Fibroblast of lung (primary cell): ENCODE measurements around the gene KBTBD13. TPM values are rescaled to one million over a fixed set of nuclear protein-coding genes. Genes with fewer than 3 reads are reported as not detected.

Source experiments
- DNase-seq, 2 donors: peaks; one replicate each; pipeline versions ENCODE4 v3.0.0 to v3.0.0-alpha.2; 2010; ENCODE audit warnings: low read depth in 2 of 2
- H2AFZ ChIP-seq: 2 replicates; pipeline ENCODE4 v1.5.1; 2012; ENCODE audit warnings: low read length, control low read depth, inconsistent platforms
- H3K27ac ChIP-seq: 2 replicates; pipeline ENCODE4 v1.5.1; 2011; ENCODE audit warnings: low read length, control low read depth; ENCODE audit not compliant: insufficient read depth
- H3K27me3 ChIP-seq: 2 replicates; pipeline ENCODE4 v1.5.1; 2011; ENCODE audit warnings: mild to moderate bottlenecking, low read length; ENCODE audit not compliant: control insufficient read depth, insufficient read depth
- H3K36me3 ChIP-seq: 2 replicates; pipeline ENCODE4 v1.5.1; 2011; ENCODE audit warnings: low read length; ENCODE audit not compliant: control insufficient read depth, insufficient read depth
- H3K4me1 ChIP-seq: 2 replicates; pipeline ENCODE4 v1.5.1; 2011; ENCODE audit warnings: low read length; ENCODE audit not compliant: control insufficient read depth, insufficient read depth; ENCODE audit errors: extremely low read depth
- H3K4me2 ChIP-seq: 2 replicates; pipeline ENCODE4 v1.5.1; 2011; ENCODE audit warnings: low read length, control low read depth; ENCODE audit not compliant: insufficient read depth; ENCODE audit errors: extremely low read depth
- H3K4me3 ChIP-seq, 4 experiments: fragments of 200-600 bp in 1 of 4; sonication (generic) in 1 of 4; replicated peaks in 1 of 4; 2 replicates each; pipeline ENCODE4 v1.5.1; 2011 to 2016; ENCODE audit warnings: low read length in 4 of 4, low read depth in 3 of 4, mild to moderate bottlenecking in 3 of 4, control low read depth in 2 of 4, inconsistent platforms in 1 of 4, mixed read lengths in 1 of 4; ENCODE audit not compliant: insufficient read depth in 1 of 4; ENCODE audit errors: control extremely low read depth in 1 of 4
- H3K79me2 ChIP-seq: 2 replicates; pipeline ENCODE4 v1.5.1; 2012; ENCODE audit warnings: mild to moderate bottlenecking, low read length, inconsistent platforms; ENCODE audit not compliant: control insufficient read depth, insufficient read depth
- H3K9ac ChIP-seq: 2 replicates; pipeline ENCODE4 v1.5.1; 2011; ENCODE audit warnings: mild to moderate bottlenecking, low read length, control low read depth; ENCODE audit not compliant: insufficient read depth
- H3K9me3 ChIP-seq: 2 replicates; pipeline ENCODE4 v1.5.1; 2012; ENCODE audit warnings: low read depth, low read length; ENCODE audit not compliant: control insufficient read depth, insufficient read depth
- H4K20me1 ChIP-seq: 2 replicates; pipeline ENCODE4 v1.5.1; 2011; ENCODE audit warnings: low read length; ENCODE audit not compliant: control insufficient read depth, insufficient read depth; ENCODE audit errors: extremely low read depth
- EZH2 ChIP-seq: IDR thresholded peaks from 2 replicates; pipeline ENCODE4 v1.5.1; 2012; ENCODE audit warnings: low read length, control low read depth, mild to moderate bottlenecking; ENCODE audit errors: missing control alignments
- polyA plus RNA-seq, 2 donors: library from polyadenylated mRNA; depleted of rRNA in 1 of 2; stranded (reverse) in 1 of 2; unstranded in 1 of 2; fragments of >200 nt; gene quantifications; 2 replicates each; pipeline ENCODE4 v1.2.1, GENCODE V29; 2011 to 2012; ENCODE audit warnings: missing spikeins in 1 of 2
- total RNA-seq: library from RNA; depleted of rRNA; stranded (reverse); fragments of >200 nt; gene quantifications from 2 replicates; pipeline ENCODE4 v1.2.1, GENCODE V29; 2014
- TF ChIP-seq, protein P1 (sequence below), 2 donors: IDR thresholded peaks in 1 of 2; conservative IDR thresholded peaks in 1 of 2; 1 replicate in 1 of 2; 2 replicates in 1 of 2; pipeline ENCODE4 v1.5.1; 2011 to 2012; ENCODE audit warnings: low read length in 2 of 2, control low read depth in 1 of 2, inconsistent platforms in 1 of 2, low read depth in 1 of 2, mild to moderate bottlenecking in 1 of 2

The KBTBD13 gene
- total and polyA plus RNA-seq, 2 donors (not counting 1 experiment from before 2014, with no cell fraction given): 0.02 TPM; not detected in 1

DNA sequence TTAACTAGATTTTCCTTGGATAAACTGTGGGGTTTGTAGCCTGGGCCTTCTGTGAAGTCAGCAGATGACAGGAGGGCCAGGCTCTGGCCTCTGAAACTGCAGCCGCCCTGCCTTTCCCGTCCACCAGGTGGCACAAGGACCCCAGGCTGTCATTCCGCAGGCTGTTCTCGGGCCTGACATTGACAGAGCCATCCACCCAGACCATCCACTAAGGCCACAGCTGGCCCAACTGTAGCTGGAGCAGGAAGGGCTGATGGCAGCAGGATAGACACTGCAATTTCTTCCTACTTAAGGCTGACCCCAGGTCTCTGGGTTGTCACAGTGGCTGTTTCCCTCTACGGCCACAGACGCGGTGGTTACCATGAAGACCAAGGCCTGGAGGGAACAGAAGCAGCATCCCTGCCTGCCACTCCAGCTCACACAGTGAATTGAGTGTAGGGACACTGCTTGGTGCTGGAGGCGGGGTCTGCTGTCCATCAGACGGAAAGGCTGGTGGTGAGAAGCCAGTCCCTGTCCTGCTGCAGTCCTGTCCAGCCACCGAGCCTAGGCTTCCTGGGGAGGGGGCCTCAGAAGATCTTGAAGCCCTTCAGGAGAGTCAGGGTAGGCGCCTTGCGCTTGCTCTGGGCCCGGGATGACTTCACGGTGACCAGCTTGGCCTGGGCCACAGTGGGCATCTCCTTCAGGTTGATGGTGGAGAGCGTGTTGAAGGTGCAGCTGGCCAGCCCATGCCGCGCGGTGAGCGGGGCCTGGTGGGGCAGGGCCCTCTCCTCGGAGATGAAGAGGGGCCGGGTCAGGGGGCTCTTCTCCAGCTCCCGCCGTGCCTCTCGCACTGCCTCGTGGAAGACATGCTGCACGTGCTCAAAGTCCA, 22.0 kb upstream of the KBTBD13 start:
- peak; percentile 36 to 73 for DNase-seq

GRCh38 chr15:65055201-65055870, 21.2 kb upstream of the KBTBD13 start:
- Histone ChIP-seq H3K9ac (no peak overlapping the region), H3K27ac (no peak overlapping the region), H2AFZ (no peak overlapping the region), H3K4me1 (peaks cover 22% of the 10 kb centered on the region), H3K79me2 (no peaks in the 10 kb centered on the region), H3K4me3 (no peak overlapping the region), H3K36me3 (peaks cover 2% of the 10 kb centered on the region), H3K9me3 (no peaks in the 10 kb centered on the region), H3K4me2 (no peak overlapping the region), H3K27me3 (no peaks in the 10 kb centered on the region), H4K20me1 (no peaks in the 10 kb centered on the region)
- TF ChIP-seq EZH2: no peak
- TF ChIP-seq, protein P1, sequence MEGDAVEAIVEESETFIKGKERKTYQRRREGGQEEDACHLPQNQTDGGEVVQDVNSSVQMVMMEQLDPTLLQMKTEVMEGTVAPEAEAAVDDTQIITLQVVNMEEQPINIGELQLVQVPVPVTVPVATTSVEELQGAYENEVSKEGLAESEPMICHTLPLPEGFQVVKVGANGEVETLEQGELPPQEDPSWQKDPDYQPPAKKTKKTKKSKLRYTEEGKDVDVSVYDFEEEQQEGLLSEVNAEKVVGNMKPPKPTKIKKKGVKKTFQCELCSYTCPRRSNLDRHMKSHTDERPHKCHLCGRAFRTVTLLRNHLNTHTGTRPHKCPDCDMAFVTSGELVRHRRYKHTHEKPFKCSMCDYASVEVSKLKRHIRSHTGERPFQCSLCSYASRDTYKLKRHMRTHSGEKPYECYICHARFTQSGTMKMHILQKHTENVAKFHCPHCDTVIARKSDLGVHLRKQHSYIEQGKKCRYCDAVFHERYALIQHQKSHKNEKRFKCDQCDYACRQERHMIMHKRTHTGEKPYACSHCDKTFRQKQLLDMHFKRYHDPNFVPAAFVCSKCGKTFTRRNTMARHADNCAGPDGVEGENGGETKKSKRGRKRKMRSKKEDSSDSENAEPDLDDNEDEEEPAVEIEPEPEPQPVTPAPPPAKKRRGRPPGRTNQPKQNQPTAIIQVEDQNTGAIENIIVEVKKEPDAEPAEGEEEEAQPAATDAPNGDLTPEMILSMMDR (conservative IDR thresholded peaks at IDR 0.05 in 1 of 2, IDR thresholded peaks at IDR 0.05 in 1 of 2; ENCODE audit: low read depth in 1 of 2, low read length in 2 of 2): no peak
- DNase-seq: peak; percentile 52 to 62

More for the DNA sequence above, 22.0 kb upstream of the KBTBD13 start:
- no peak overlapping the region for H3K27ac ChIP-seq
- no peaks in the 10 kb centered on the region for H4K20me1 ChIP-seq
- H3K79me2 ChIP-seq: no peaks in the 10 kb centered on the region
- no peak overlapping the region for H2AFZ ChIP-seq
- H3K9ac ChIP-seq: no peak overlapping the region
- TF ChIP-seq, protein P1 (conservative IDR thresholded peaks at IDR 0.05 in 1 of 2, IDR thresholded peaks at IDR 0.05 in 1 of 2; ENCODE audit: low read depth in 1 of 2, low read length in 2 of 2): peak; percentile 85 to 93
- TF ChIP-seq EZH2: no peak
- no peak overlapping the region for H3K4me3 ChIP-seq
- H3K4me1 ChIP-seq: peaks cover 29% of the 10 kb centered on the region
- no peaks in the 10 kb centered on the region for H3K27me3 ChIP-seq
- peaks cover 2% of the 10 kb centered on the region for H3K36me3 ChIP-seq
- H3K4me2 ChIP-seq: no peak overlapping the region
- H3K9me3 ChIP-seq: no peaks in the 10 kb centered on the region

DNA sequence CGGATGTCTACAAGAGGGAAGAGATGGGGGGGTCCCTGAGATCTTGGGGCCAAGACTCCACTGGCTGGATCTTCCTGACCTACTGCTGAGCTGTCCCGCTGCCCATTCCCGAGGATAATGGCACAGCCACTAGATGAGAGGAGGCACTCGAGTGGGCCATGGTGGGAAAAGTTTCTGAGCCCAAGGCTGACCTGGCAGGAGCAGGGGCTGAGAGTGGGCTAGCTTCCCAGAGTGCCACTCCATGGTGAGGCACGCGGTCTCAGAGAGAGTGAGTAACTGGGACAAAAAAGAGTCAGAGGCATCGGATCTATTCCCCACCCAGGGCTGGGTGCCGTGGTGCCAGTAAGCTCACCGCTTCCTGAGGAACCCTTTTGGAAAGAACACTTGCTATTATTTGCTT, 20.4 kb upstream of the KBTBD13 start:
- no peaks in the 10 kb centered on the region for H3K9me3 ChIP-seq
- H3K27me3 ChIP-seq: no peaks in the 10 kb centered on the region
- H3K4me2 ChIP-seq: no peak overlapping the region
- DNase-seq: no peak
- H4K20me1 ChIP-seq: no peaks in the 10 kb centered on the region
- H3K79me2 ChIP-seq: no peaks in the 10 kb centered on the region
- no peak overlapping the region for H3K4me3 ChIP-seq
- no peak overlapping the region for H3K9ac ChIP-seq
- H3K27ac ChIP-seq: no peak overlapping the region
- no peak for TF ChIP-seq EZH2
- TF ChIP-seq, protein P1 (conservative IDR thresholded peaks at IDR 0.05 in 1 of 2, IDR thresholded peaks at IDR 0.05 in 1 of 2; ENCODE audit: low read depth in 1 of 2, low read length in 2 of 2): no peak
- no peak overlapping the region for H2AFZ ChIP-seq
- H3K36me3 ChIP-seq: peaks cover 2% of the 10 kb centered on the region
- peaks cover 21% of the 10 kb centered on the region for H3K4me1 ChIP-seq
